H9 (cell line): Measurements from ENCODE around the gene HS6ST3. TPM values are rescaled to one million over a fixed set of nuclear protein-coding genes. Genes with fewer than 3 reads are reported as not detected.

Source experiments
- DNase-seq: peaks from one replicate; pipeline ENCODE4 v3.0.0-alpha.2; 2017
- H2AFZ ChIP-seq: one replicate; pipeline ENCODE4 v1.6.1; 2013; ENCODE audit warnings: mild to moderate bottlenecking, low read length, control low read depth, moderate library complexity
- H2AK5ac ChIP-seq: 2 replicates; pipeline ENCODE4 v1.6.1; 2013; ENCODE audit warnings: low read length, control low read depth, mixed read lengths; ENCODE audit not compliant: insufficient read length
- H2BK120ac ChIP-seq: one replicate; pipeline ENCODE4 v1.6.1; 2013; ENCODE audit warnings: low read depth, mild to moderate bottlenecking, low read length, control low read depth, inconsistent platforms; ENCODE audit not compliant: poor library complexity, severe bottlenecking
- H2BK12ac ChIP-seq: 2 replicates; pipeline ENCODE4 v1.6.1; 2013; ENCODE audit warnings: low read length, control low read depth, mixed read lengths, low read depth; ENCODE audit not compliant: insufficient read length
- H2BK15ac ChIP-seq: 2 replicates; pipeline ENCODE4 v1.6.1; 2013; ENCODE audit warnings: low read depth, low read length, control low read depth
- H2BK20ac ChIP-seq: one replicate; pipeline ENCODE4 v1.6.1; 2013; ENCODE audit warnings: low read depth, mild to moderate bottlenecking, low read length, control low read depth, inconsistent platforms; ENCODE audit not compliant: poor library complexity, severe bottlenecking
- H2BK5ac ChIP-seq: 2 replicates; pipeline ENCODE4 v1.6.1; 2013; ENCODE audit warnings: low read length, control low read depth, mixed read lengths; ENCODE audit not compliant: insufficient read length
- H3K14ac ChIP-seq: 2 replicates; pipeline ENCODE4 v1.6.1; 2013; ENCODE audit warnings: low read length, control low read depth; ENCODE audit not compliant: insufficient read depth
- H3K18ac ChIP-seq: 2 replicates; pipeline ENCODE4 v1.6.1; 2013; ENCODE audit warnings: low read depth, mild to moderate bottlenecking, mixed read lengths, low read length, control low read depth; ENCODE audit not compliant: insufficient read length
- H3K23ac ChIP-seq: 2 replicates; pipeline ENCODE4 v1.6.1; 2013; ENCODE audit warnings: low read length, control low read depth, mixed read lengths, low read depth; ENCODE audit not compliant: insufficient read length
- H3K23me2 ChIP-seq: 2 replicates; pipeline ENCODE4 v1.6.1; 2013; ENCODE audit warnings: low read depth, mild to moderate bottlenecking, mixed read lengths, low read length, control low read depth; ENCODE audit not compliant: insufficient read length, poor library complexity, severe bottlenecking
- H3K27ac ChIP-seq: 2 replicates; pipeline ENCODE4 v1.5.1; 2013; ENCODE audit warnings: low read length, control low read depth, mixed read lengths, low read depth; ENCODE audit not compliant: insufficient read length
- H3K27me3 ChIP-seq: 2 replicates; pipeline ENCODE4 v1.6.1; 2013; ENCODE audit warnings: low read length, control low read depth, inconsistent platforms; ENCODE audit not compliant: insufficient read depth
- H3K4ac ChIP-seq: 2 replicates; pipeline ENCODE4 v1.6.1; 2013; ENCODE audit warnings: low read depth, mild to moderate bottlenecking, control low read depth, inconsistent platforms, low read length, moderate library complexity
- H3K4me1 ChIP-seq: 2 replicates; pipeline ENCODE4 v1.6.1; 2013; ENCODE audit warnings: low read length, control low read depth, inconsistent platforms; ENCODE audit not compliant: insufficient read depth
- H3K4me2 ChIP-seq: 2 replicates; pipeline ENCODE4 v1.6.1; 2013; ENCODE audit warnings: low read length, control low read depth, mixed read lengths; ENCODE audit not compliant: insufficient read length, insufficient read depth
- H3K56ac ChIP-seq: 2 replicates; pipeline ENCODE4 v1.6.1; 2013; ENCODE audit warnings: low read depth, mild to moderate bottlenecking, mixed read lengths, low read length, control low read depth; ENCODE audit not compliant: insufficient read length
- H3K79me1 ChIP-seq: 2 replicates; pipeline ENCODE4 v1.6.1; 2013; ENCODE audit warnings: low read depth, mild to moderate bottlenecking, moderate library complexity, low read length, control low read depth, inconsistent platforms; ENCODE audit not compliant: insufficient read depth, poor library complexity, severe bottlenecking
- H3K79me2 ChIP-seq: 2 replicates; pipeline ENCODE4 v1.6.1; 2013; ENCODE audit warnings: low read length, control low read depth, inconsistent platforms; ENCODE audit not compliant: insufficient read depth
- H3K9ac ChIP-seq: 2 replicates; pipeline ENCODE4 v1.6.1; 2013; ENCODE audit warnings: low read length, control low read depth, mixed read lengths; ENCODE audit not compliant: insufficient read length; ENCODE audit errors: extremely low read depth
- H3K9me3 ChIP-seq: one replicate; pipeline ENCODE4 v1.6.1; 2013; ENCODE audit warnings: low read depth, low read length, inconsistent platforms; ENCODE audit not compliant: control insufficient read depth
- H3T11ph ChIP-seq: one replicate; pipeline ENCODE4 v1.6.1; 2013; ENCODE audit warnings: mild to moderate bottlenecking, low read length, control low read depth, inconsistent platforms
- H4K20me1 ChIP-seq: one replicate; pipeline ENCODE4 v1.6.1; 2013; ENCODE audit not compliant: control insufficient read depth, insufficient read length, insufficient read depth
- H4K5ac ChIP-seq: 2 replicates; pipeline ENCODE4 v1.6.1; 2013; ENCODE audit warnings: low read depth, mild to moderate bottlenecking, mixed read lengths, low read length, control low read depth; ENCODE audit not compliant: insufficient read length
- H4K8ac ChIP-seq: replicated peaks from 2 replicates; pipeline ENCODE4 v1.6.1; 2013; ENCODE audit warnings: low read length, control low read depth, mixed read lengths, low read depth; ENCODE audit not compliant: insufficient read length
- H4K91ac ChIP-seq: 2 replicates; pipeline ENCODE4 v1.6.1; 2013; ENCODE audit warnings: low read depth, mild to moderate bottlenecking, moderate library complexity, mixed read lengths, low read length, control low read depth; ENCODE audit not compliant: insufficient read length
- H3K27ac Mint-ChIP-seq, 3 experiments: 2 replicates in 2 of 3; 3 replicates in 1 of 3; pipeline ENCODE4 v1.8.0; 2020 to 2021; ENCODE audit warnings: mixed read lengths in 3 of 3, mild to moderate bottlenecking in 1 of 3, moderate library complexity in 1 of 3
- H3K27me3 Mint-ChIP-seq: 2 replicates; pipeline ENCODE4 v1.8.0; 2021; ENCODE audit warnings: low read depth, mild to moderate bottlenecking, moderate library complexity, mixed read lengths
- H3K36me3 Mint-ChIP-seq, 3 experiments: 2 replicates in 2 of 3; 3 replicates in 1 of 3; pipeline ENCODE4 v1.8.0; 2020 to 2021; ENCODE audit warnings: low read depth in 3 of 3, mixed read lengths in 3 of 3; ENCODE audit not compliant: insufficient read depth in 1 of 3
- H3K4me1 Mint-ChIP-seq, 2 experiments: 2 replicates each; pipeline ENCODE4 v1.8.0; 2020; ENCODE audit warnings: mixed read lengths in 2 of 2
- H3K4me3 Mint-ChIP-seq, 2 experiments: 2 replicates in 1 of 2; 3 replicates in 1 of 2; pipeline ENCODE4 v1.8.0; 2020 to 2021; ENCODE audit warnings: mild to moderate bottlenecking in 2 of 2, mixed read lengths in 2 of 2, moderate library complexity in 1 of 2
- H3K9me3 Mint-ChIP-seq, 2 experiments: 2 replicates in 1 of 2; 3 replicates in 1 of 2; pipeline ENCODE4 v1.8.0; 2020; ENCODE audit warnings: mild to moderate bottlenecking in 2 of 2, mixed read lengths in 2 of 2, moderate library complexity in 1 of 2
- CTCF ChIP-seq: fragments of 200-600 bp; sonication (generic); conservative IDR thresholded peaks from 3 replicates; pipeline ENCODE4 v1.8.0; 2021; ENCODE audit warnings: antibody characterized with exemption, mild to moderate bottlenecking
- WGBS: extraction: QIAGEN DNeasy Blood & Tissue Kit; methylation state at CpG from one replicate; pipeline ENCODE4 v1.1.7; 2013; ENCODE audit warnings: missing lambda C conversion rate, low lambda C conversion rate, mixed read lengths; ENCODE audit not compliant: insufficient read length; ENCODE audit errors: extremely low coverage; 5-methylcytosine and 5-hydroxymethylcytosine counted together
- total RNA-seq: library from RNA; stranded (reverse); gene quantifications from 2 replicates; pipeline ENCODE4 v1.2.1, GENCODE V29; 2021

Gene HS6ST3
- total RNA-seq, 1 experiment from 2014 or later: 0.44 TPM

GRCh38 chr13:96202315-96202714 lies 112.4 kb downstream of the HS6ST3 start:
- H4K8ac ChIP-seq: no peak overlapping the region
- no peak overlapping the region for H3K4me2 ChIP-seq
- H3K18ac ChIP-seq: no peak overlapping the region
- no peak for DNase-seq
- Mint-ChIP-seq H3K36me3 (peaks cover 0 to 11% (median 4%) of the 10 kb centered on the region in 3 experiments; a peak in 5 of 7 replicates), H3K27ac (no peak overlapping the region), H3K9me3 (peaks cover 14 to 16% of the 10 kb centered on the region in 2 experiments; a peak in 4 of 5 replicates), H3K4me1 (no peaks in the 10 kb centered on the region), H3K27me3 (no peaks in the 10 kb centered on the region; the same call in 1 of the 2 replicates), H3K4me3 (no peak overlapping the region)
- no peak overlapping the region for H4K5ac ChIP-seq
- WGBS: no CpG with 5 or more reads among the region's 5 CpGs
- no peak overlapping the region for H2BK15ac ChIP-seq
- no peak overlapping the region for H3K4ac ChIP-seq
- H3K79me1 ChIP-seq: no peaks in the 10 kb centered on the region
- no peak overlapping the region for H3K9ac ChIP-seq
- no peaks in the 10 kb centered on the region for H3K79me2 ChIP-seq
- no peak overlapping the region for H3T11ph ChIP-seq
- no peaks in the 10 kb centered on the region for H4K20me1 ChIP-seq
- TF ChIP-seq CTCF: no peak
- H3K56ac ChIP-seq: no peak overlapping the region
- no peak overlapping the region for H2AK5ac ChIP-seq
- H3K23me2 ChIP-seq: no peaks in the 10 kb centered on the region
- H3K9me3 ChIP-seq: no peaks in the 10 kb centered on the region
- H3K27ac ChIP-seq: no peak overlapping the region
- no peak overlapping the region for H2BK5ac ChIP-seq
- H2BK12ac ChIP-seq: no peak overlapping the region
- H4K91ac ChIP-seq: no peak overlapping the region
- no peak overlapping the region for H2BK20ac ChIP-seq
- H2BK120ac ChIP-seq: no peak overlapping the region
- no peak overlapping the region for H2AFZ ChIP-seq
- H3K23ac ChIP-seq: no peak overlapping the region
- H3K27me3 ChIP-seq: no peaks in the 10 kb centered on the region
- no peak overlapping the region for H3K14ac ChIP-seq
- H3K4me1 ChIP-seq: no peaks in the 10 kb centered on the region
